GM18505 (cell line): ENCODE results near the gene RBM15B.
"Not testable (repeated sequence)": the region's sequence is repeated elsewhere in the genome, so short reads cannot be mapped to it uniquely, and the experiment has no call there.

ENCODE experiments used
- ATAC-seq: cut with Tn5 transposase; IDR thresholded peaks from one replicate; pipeline ENCODE4 v1.9.1; 2021; ENCODE audit not compliant: unreplicated experiment
- POLR2A ChIP-seq: IDR thresholded peaks from 4 replicates; pipeline ENCODE4 v1.6.1; 2011; ENCODE audit warnings: borderline replicate concordance; ENCODE audit not compliant: insufficient read depth, insufficient read length; ENCODE audit errors: extremely low read depth

Gene RBM15B

DNA sequence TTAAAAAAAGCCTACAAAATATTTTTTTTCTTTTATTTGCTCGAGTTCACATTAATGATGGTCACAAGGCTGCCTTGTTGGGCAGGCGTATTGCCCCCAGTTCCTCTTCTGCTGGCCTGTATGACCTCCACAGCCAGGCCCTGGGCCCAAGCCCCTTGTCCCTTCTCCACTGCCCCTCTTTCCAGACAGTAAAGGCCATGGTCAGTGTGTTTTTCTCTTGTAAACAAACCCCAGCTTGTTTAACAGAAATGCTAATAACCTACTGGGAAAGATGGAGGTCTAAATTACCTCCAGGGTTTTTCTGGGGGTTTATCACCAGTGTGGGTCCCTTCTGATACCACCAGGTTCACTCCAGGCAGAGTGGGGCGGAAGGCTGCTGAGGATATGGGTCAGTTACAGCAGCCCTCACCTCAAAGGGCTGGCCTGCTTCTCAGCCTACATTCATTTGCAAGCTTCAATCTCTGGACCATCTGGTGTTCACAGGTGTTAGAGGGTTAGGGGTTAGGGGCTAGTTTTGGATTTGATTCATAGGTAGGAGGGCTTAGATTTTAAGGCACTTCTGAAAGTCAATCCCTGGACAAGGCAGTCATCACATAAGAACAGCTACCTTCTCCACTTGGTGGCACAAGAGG, 8.0 kb upstream of the RBM15B start:
- ATAC-seq, result no peak
- no peak for TF ChIP-seq POLR2A

DNA sequence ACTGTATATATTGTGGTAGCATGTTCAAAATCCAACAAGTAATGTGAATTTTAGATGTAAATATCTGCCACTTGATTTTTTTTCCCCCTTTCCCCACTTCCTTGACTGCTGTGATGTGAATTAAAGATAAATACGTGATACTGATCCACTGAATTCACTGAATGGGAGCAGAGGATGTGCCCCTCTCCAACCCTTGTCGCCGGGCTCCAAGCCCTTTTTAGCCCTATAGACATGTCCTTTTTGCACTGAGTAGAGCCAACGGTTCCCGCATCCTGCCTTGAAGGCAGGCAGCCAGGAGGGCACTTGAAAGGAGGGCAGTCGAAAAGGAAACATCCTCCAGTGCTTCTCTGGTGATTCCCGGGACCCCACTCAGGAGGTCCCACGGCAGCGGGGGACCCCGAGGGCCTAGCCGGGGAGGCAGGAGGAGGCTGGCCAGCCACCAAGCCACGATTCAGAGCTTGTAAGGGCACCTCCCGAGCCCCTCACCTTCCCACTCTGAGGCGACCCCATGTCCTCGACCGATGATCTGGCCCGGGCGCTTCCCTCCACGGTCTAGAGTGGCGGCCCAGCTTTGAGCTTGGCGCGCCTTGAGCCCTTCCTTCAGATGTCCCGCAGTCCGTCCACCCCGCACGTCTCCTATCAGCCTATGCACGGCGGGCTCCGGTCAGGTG, 6.9 kb upstream of the RBM15B start:
- no peak for TF ChIP-seq POLR2A
- ATAC-seq, result no peak

DNA sequence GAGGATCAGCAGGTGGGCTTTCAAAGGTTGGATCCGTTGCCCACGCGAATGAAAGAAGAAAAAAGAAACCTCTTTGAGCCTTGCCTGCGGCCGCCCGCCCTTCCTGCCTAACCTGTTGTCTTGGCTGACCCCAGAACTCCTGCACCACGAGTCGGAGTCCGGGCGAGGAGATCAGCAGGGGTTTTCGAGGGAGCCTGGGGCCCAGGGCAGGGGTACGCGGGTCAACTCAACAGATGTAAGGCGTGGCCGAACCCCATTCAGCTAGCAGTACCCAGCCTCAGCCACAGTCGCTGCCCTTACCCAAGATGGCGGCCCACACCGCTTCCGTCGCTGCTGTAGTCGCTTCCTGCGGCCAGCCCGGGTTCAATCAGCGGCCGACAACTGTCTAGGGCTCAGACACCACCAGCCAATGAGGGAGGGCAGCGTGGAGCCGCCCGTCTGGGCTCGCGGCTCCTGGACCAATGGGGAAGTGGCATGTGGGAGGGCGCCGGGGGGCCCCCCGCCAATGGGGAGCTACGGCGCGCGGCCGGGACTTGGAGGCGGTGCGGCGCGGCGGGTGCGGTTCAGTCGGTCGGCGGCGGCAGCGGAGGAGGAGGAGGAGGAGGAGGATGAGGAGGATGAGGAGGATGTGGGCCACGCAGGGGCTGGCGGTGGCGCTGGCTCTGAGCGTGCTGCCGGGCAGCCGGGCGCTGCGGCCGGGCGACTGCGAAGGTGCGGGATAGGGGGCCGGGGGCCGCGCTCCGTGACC, 6.2 kb upstream of the RBM15B start, which contains the start of gene MANF:
Gene MANF (plus strand): TSS at position 566 of the 748 bp plus-strand sequence. CDS start 52 bp downstream, at position 618.
- peak; percentile 92 for ATAC-seq

DNA sequence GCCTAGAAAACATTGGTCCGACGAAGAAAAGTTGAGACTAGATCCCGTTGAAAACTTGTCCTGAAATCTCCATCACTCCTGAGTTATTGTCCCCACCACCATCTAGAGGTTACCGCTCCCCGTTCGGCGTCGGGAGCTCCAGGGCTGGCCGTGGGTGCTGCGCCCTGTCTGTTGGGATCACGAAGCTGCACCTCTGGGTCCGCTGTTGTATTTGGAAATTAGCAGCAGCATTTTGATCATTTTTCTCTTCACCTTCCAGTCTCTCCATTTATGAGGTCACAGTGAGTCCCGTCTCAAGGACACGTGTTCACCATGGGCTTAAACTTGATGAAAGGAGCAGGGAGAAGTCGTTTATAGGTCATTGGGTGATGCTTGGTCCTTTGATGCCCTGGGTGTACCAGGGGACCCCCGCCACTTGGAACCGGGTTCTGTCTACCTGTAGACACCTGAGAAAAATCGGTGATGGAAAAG, 5.4 kb upstream of the RBM15B start:
- no peak for TF ChIP-seq POLR2A
- no peak for ATAC-seq

More for the DNA sequence above, 6.2 kb upstream of the RBM15B start, which contains the start of gene MANF:
- TF ChIP-seq POLR2A, result peak; percentile 96

DNA sequence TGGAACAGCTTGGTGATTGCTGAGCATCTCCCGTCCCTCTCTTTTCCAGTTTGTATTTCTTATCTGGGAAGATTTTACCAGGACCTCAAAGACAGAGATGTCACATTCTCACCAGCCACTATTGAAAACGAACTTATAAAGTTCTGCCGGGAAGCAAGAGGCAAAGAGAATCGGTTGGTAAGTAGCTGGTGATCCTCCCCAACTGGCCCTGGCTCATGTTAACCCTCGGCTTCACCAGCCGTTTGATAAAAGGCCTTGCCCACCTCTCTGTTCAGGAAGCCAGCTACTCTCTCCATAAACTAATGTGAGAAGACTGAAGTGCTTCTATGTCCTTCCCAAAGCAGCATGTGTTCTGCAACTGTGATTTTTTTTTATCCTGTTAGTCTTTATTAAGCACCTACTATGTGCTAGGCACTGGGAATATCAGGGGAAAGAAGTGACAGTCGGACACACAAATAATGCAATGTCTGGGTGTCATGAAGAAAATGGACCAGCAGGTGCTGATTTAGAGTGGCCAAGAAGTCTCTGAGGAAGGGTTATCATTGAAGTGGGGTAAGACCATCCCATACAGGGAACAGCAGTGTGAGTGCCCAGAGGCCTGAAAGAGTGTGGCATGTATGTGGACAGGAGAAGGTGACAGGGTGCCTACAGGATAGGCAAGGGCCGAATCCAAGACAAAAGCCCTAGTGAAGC, 4.8 kb upstream of the RBM15B start:
- no peak for TF ChIP-seq POLR2A
- ATAC-seq, result no peak

DNA sequence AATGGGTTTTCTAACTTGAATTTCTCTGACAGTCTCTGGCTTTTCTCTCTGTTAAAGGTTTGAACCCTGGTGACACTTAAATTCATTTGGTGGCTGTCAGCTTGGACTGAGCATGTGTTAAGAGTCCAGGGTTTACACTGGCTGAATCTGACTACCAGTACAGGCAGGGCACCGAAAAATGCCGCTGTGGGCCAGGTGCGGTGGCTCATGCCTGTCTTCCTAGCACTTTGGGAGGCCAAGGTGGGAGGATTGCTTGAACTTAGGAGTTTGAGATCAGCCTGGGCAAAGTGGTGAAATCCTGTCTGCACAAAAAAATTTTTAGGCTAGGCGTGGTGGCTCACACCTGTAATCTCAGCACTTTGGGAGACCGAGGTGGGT, 4.2 kb upstream of the RBM15B start:
- no peak for ATAC-seq
- TF ChIP-seq POLR2A, result no peak

DNA sequence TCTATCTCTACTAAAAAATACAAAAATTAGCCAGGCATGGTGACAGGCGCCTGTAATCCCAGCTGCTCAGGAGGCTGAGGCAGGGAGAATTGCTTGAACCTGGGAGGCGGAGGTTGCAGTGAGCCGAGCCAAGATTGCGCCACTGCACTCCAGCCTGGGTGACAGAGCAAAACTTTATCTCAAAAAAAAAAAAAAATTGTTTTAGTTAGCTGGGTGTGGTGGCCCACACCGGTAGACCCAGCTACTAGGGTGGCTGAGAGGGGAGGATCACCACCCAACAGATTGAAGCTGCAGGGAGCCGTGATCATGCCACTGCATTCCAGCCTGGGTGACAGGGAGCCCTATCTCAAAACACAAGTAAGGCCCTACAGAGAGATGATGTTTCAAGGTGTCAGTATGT, 3.8 kb upstream of the RBM15B start:
- not testable (repeated sequence) for ATAC-seq

DNA sequence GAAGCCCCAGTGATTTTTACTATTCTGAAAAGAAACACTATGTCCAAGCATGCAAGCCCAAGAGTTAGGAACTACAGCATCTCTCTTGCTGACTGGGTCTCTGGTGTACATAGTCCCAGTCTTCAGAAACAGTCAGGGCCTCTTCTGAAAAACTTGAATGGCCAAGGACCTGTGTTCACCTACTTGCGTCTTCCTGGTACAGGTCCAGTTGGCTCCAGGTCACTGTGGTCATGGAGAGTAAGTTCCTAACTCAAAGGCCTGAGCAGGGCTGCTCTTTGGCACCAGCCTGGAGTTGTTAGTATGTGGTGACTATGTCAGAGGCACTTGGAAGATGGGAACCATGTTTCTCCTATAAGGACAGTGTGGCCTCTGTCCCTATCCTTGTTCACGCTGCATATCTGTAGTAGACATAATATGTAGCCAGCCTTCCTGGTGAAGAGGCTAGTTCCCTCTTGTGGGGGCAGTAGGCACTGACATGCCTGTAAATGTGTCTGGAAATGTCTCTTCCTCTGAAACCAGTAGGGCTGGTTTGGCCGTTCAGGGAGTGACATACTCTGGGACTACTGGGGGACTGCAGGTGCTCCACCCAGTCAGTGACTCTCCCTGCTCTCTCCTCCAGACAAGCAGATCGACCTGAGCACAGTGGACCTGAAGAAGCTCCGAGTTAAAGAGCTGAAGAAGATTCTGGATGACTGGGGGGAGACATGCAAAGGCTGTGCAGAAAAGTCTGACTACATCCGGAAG, 2.6 kb upstream of the RBM15B start:
- no peak for ATAC-seq
- TF ChIP-seq POLR2A, result no peak

DNA sequence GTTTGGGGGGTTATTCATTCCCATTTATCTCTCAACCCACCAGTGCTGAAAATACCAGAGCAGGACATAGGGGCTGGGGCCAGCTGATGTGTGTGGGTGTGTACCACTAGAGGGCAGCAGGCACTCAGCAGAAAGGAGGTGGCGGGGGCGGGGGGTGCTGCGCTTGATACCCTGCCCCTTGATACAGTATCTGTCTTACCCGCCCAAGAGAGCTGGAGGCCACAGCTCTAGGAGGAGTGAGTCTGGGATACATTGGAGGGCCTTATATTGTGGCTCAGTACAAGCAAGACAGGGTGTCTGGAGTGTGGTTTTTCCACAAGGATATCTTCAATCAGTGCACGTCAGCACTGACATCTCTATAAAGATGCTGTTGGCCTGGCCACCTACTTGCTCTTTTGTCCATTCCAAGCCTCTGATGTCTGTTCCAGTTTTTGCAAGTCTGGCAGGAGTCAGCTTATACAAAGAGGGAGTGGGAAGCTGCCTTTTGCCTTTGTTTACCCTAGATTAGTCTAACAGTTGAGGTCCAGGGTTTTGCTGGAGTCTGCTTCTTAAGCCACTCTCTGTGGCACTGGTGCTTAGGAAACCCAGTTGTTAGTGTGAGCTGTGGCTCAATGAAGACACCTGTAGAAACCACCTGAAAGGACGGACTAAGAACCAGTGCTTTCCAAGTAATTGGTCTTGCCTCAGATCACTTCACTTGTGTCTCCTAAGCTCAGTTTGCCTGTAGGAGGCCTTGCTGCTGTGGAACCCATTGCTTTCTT, 1.5 kb upstream of the RBM15B start:
- ATAC-seq, result no peak
- TF ChIP-seq POLR2A, result no peak

DNA sequence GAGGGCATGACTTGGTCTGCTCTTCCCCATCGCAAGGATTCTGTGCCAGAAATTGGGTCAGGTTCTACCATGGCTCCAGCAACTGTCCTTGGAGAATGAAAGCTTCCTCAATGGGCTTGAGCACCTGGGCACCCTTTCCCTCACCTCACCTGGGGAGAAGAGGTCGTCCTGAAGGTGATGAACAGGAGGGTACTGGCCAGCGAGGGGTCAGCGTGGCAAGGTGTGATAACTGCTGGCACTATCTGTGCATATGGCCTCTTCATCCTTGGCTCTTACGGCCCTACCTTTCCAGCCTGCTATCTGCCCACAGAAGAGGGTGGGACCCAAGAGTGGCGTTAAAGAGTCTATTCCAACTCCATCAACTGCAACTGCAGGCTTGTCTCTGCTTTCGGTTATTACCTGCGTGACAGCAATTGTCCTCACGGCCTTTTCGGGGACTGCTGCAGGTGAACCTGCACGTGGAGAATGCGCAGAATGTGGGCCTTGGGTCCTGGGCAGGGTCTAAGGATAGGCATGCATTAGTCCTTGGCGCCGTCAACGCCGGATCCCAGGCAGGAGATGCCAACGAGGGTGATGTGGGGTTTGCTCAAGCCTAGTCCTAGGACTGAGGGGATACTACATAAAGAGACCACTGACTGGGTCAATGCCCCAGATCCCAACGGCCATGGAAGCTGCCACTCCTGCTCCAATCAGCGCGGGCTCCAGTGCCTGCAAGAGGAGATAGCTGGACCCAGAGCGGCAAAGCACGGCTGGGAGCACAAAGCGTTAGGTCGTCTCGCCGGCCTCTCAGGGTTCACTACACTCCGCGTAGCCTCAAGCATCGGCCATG, 625 bp upstream of the RBM15B start:
- no peak for ATAC-seq
- no peak for TF ChIP-seq POLR2A

DNA sequence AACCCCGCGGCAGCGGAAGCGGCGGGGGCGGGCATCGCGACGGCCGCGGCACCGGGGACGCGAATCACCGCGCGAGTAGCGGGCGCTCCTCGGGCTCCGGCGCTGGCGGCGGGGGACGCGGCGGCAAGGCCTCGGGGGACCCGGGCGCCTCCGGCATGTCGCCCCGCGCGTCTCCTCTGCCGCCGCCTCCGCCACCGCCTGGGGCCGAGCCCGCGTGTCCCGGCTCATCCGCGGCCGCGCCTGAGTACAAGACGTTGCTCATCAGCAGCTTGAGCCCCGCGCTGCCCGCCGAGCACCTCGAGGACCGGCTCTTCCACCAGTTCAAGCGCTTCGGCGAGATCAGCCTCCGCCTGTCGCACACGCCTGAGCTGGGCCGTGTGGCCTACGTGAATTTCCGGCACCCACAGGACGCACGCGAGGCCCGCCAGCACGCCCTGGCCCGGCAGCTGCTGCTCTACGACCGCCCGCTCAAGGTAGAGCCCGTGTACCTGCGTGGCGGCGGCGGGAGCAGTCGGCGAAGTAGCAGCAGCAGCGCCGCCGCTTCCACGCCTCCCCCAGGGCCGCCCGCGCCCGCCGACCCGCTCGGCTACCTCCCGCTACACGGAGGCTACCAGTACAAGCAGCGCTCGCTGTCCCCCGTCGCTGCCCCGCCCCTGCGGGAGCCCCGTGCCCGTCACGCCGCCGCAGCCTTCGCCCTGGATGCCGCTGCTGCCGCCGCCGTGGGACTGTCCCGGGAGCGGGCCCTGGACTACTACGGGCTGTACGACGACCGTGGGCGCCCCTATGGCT, 675 bp downstream of the RBM15B start:
- ATAC-seq, result peak; percentile 14

More for the DNA sequence above, 675 bp downstream of the RBM15B start:
- TF ChIP-seq POLR2A, result no peak
